Measurements from ENCODE around the gene G3BP1. TPM values are rescaled to one million over a fixed set of nuclear protein-coding genes. Genes with fewer than 3 reads are reported as not detected.
A peak's percentile ranks its signal among the peaks of the same experiment; 100 is the strongest.

Gene G3BP1
- total RNA-seq, 1 experiment from 2014 or later = 400 TPM

- Mint-ChIP-seq H3K9me3 (no peaks in the 10 kb centered on the region), H3K4me3 (0 out of 2 replicates have a peak overlapping the region, but pooled peaks have one; percentile 10), H3K27ac (peak overlapping the region; percentile 63), H3K36me3 (peaks cover 10% of the 10 kb centered on the region), H3K27me3 (ENCODE audit: low read depth) (no peaks in the 10 kb centered on the region), H3K4me1 (peaks cover 39% of the 10 kb centered on the region)
- ATAC-seq = no peak
- TF ChIP-seq, protein P1, sequence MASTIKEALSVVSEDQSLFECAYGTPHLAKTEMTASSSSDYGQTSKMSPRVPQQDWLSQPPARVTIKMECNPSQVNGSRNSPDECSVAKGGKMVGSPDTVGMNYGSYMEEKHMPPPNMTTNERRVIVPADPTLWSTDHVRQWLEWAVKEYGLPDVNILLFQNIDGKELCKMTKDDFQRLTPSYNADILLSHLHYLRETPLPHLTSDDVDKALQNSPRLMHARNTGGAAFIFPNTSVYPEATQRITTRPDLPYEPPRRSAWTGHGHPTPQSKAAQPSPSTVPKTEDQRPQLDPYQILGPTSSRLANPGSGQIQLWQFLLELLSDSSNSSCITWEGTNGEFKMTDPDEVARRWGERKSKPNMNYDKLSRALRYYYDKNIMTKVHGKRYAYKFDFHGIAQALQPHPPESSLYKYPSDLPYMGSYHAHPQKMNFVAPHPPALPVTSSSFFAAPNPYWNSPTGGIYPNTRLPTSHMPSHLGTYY (CRISPR knock-in tag; IDR thresholded peaks at IDR 0.05) = no peak
- no peak for TF ChIP-seq GABPB1 (CRISPR knock-in tag; IDR thresholded peaks at IDR 0.05)
- TF ChIP-seq E2F5 (CRISPR knock-in tag; IDR thresholded peaks at IDR 0.05) = no peak
- TF ChIP-seq, protein P2, sequence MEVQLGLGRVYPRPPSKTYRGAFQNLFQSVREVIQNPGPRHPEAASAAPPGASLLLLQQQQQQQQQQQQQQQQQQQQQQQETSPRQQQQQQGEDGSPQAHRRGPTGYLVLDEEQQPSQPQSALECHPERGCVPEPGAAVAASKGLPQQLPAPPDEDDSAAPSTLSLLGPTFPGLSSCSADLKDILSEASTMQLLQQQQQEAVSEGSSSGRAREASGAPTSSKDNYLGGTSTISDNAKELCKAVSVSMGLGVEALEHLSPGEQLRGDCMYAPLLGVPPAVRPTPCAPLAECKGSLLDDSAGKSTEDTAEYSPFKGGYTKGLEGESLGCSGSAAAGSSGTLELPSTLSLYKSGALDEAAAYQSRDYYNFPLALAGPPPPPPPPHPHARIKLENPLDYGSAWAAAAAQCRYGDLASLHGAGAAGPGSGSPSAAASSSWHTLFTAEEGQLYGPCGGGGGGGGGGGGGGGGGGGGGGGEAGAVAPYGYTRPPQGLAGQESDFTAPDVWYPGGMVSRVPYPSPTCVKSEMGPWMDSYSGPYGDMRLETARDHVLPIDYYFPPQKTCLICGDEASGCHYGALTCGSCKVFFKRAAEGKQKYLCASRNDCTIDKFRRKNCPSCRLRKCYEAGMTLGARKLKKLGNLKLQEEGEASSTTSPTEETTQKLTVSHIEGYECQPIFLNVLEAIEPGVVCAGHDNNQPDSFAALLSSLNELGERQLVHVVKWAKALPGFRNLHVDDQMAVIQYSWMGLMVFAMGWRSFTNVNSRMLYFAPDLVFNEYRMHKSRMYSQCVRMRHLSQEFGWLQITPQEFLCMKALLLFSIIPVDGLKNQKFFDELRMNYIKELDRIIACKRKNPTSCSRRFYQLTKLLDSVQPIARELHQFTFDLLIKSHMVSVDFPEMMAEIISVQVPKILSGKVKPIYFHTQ (CRISPR knock-in tag; IDR thresholded peaks at IDR 0.05) = no peak
- no peak for TF ChIP-seq ELF4 (CRISPR knock-in tag; IDR thresholded peaks at IDR 0.05; ENCODE audit: low read depth)
- no peak for TF ChIP-seq E2F1 (CRISPR knock-in tag; IDR thresholded peaks at IDR 0.05)
- TF ChIP-seq TP53 (CRISPR knock-in tag; IDR thresholded peaks at IDR 0.05) = no peak
- no peak for TF ChIP-seq ZNF263 (CRISPR knock-in tag; IDR thresholded peaks at IDR 0.05; ENCODE audit: low read depth)
- TF ChIP-seq, protein P3, sequence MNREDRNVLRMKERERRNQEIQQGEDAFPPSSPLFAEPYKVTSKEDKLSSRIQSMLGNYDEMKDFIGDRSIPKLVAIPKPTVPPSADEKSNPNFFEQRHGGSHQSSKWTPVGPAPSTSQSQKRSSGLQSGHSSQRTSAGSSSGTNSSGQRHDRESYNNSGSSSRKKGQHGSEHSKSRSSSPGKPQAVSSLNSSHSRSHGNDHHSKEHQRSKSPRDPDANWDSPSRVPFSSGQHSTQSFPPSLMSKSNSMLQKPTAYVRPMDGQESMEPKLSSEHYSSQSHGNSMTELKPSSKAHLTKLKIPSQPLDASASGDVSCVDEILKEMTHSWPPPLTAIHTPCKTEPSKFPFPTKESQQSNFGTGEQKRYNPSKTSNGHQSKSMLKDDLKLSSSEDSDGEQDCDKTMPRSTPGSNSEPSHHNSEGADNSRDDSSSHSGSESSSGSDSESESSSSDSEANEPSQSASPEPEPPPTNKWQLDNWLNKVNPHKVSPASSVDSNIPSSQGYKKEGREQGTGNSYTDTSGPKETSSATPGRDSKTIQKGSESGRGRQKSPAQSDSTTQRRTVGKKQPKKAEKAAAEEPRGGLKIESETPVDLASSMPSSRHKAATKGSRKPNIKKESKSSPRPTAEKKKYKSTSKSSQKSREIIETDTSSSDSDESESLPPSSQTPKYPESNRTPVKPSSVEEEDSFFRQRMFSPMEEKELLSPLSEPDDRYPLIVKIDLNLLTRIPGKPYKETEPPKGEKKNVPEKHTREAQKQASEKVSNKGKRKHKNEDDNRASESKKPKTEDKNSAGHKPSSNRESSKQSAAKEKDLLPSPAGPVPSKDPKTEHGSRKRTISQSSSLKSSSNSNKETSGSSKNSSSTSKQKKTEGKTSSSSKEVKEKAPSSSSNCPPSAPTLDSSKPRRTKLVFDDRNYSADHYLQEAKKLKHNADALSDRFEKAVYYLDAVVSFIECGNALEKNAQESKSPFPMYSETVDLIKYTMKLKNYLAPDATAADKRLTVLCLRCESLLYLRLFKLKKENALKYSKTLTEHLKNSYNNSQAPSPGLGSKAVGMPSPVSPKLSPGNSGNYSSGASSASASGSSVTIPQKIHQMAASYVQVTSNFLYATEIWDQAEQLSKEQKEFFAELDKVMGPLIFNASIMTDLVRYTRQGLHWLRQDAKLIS (CRISPR knock-in tag; IDR thresholded peaks at IDR 0.05; ENCODE audit: borderline replicate concordance) = no peak
- TF ChIP-seq PRRX2 (CRISPR knock-in tag; IDR thresholded peaks at IDR 0.05) = no peak
- DNase-seq (ENCODE audit: low spot score) = no peak
- ChIA-PET POLR2A (interaction anchor here (0.6 to 1.3 kb wide), 2 partner anchors 16 to 39 kb away, joined by 3 to 4 read pairs; partner anchors contain the start of gene G3BP1), CTCF (interaction anchor here (0.7 to 4.7 kb wide), 5 partner anchors 13 to 136 kb away, joined by 3 to 28 read pairs (median 4); partner anchors contain the start of gene G3BP1)
These were observed 16.4 kb upstream of the G3BP1 start for GRCh38 chr5:151755383-151755782.

GRCh38 chr5:151757233-151758140 is 14.3 kb upstream of the G3BP1 start:
- H3K4me3 Mint-ChIP-seq = peak overlapping the region; percentile 84
- no peaks in the 10 kb centered on the region for H3K9me3 Mint-ChIP-seq
- ChIA-PET POLR2A (interaction anchor here (2.8 kb wide), 1 partner anchor 14 kb away, joined by 27 read pairs; the partner anchor contains the start of gene G3BP1), CTCF (interaction anchor here (0.5 to 4.7 kb wide), 6 partner anchors 9 to 105 kb away, joined by 3 to 28 read pairs (median 4); partner anchors contain the start of gene G3BP1)
- peaks cover 39% of the 10 kb centered on the region for H3K4me1 Mint-ChIP-seq
- no peak; the same call in 1 of the 2 replicates for ATAC-seq
- no peaks in the 10 kb centered on the region for H3K27me3 Mint-ChIP-seq (ENCODE audit: low read depth)
- DNase-seq (ENCODE audit: low spot score) = no peak
- peaks cover 10% of the 10 kb centered on the region for H3K36me3 Mint-ChIP-seq
- peak overlapping the region; percentile 23; the same call in 1 of the 2 replicates for H3K27ac Mint-ChIP-seq
- TF ChIP-seq USF2 (CRISPR knock-in tag; IDR thresholded peaks at IDR 0.05) = no peak
- TF ChIP-seq STAT6 (CRISPR knock-in tag; conservative IDR thresholded peaks at IDR 0.05; ENCODE audit: low read depth) = no peak
- TF ChIP-seq IRF1 (CRISPR knock-in tag; IDR thresholded peaks at IDR 0.05) = no peak
- no peak for TF ChIP-seq HMGXB4 (CRISPR knock-in tag; IDR thresholded peaks at IDR 0.05)

Measured in WTC11 (cell line).